Fibroblast of skin of right biceps (primary cell): ENCODE measurements around the gene PTPA.

Source experiments
- DNase-seq: peaks from one replicate; pipeline ENCODE4 v3.0.0-alpha.2; 2013

PTPA gene

DNA sequence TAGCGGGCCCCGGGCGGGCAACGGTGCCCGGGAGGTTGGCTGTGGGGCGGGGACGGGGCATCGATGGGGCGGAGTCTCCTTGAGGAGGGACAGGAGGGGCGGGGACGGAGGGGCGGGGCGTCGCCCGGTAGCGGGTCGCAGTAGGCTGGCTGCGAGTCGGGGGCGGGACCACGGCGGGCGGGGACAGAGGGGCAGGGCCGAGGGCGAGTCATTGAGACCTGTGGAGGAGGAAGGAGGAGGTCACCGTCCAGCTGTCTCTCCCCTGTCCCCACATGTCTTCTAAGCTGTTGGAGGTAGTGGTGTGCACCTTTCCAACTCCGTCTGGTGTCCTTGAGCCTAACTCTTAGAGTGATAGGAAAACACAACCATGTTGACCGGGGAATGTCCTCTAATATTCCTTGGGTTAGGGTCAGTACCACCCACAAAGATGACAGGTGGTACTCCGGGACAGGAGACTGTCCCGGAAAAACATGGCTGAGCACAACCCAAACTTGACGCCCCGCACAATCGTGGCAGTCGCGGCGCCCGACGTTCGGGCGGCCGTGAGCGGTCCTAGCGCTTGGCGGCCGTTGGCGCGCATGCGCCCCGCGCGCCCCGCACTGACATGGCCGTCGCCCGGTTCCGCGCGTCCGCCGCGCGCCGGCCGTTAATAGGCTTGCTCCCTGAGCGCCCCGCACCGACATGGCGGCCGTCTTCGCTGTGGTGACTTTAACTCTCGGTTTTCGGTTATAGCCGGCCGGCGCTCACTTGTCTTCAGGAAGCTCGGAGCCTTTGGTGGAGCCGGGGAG lies at the start of gene PTPA, which contains the start of gene CRAT:
Gene PTPA, plus strand, starts transcription at position 676 of the 788 bp plus-strand sequence. CDS start 186 bp downstream, outside the sequence.
Gene CRAT, minus strand, starts transcription at position 54 of the 788 bp plus-strand sequence. CDS start 284 bp downstream, outside the sequence.
- DNase-seq: peak; percentile 94

DNA sequence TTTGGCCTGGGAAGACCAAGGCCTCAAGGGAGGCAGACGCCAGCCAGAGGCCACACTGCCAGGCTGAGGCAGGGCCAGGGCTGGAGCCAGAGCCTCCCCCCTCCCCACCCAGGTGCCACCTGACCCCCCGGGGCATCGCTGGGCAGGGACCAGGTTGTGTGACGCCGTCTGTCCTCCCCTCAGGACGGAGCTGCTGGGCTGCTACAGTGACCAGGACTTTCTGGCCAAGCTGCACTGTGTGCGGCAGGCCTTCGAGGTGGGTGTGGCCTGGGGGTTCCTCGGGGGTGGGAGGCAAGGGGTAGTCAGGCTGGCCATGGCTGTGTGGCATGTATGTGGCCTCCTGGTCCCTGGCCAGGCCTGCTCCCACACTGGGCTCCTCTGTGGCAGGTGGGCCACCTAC lies 48.2 kb upstream of the PTPA start:
- DNase-seq: no peak

DNA sequence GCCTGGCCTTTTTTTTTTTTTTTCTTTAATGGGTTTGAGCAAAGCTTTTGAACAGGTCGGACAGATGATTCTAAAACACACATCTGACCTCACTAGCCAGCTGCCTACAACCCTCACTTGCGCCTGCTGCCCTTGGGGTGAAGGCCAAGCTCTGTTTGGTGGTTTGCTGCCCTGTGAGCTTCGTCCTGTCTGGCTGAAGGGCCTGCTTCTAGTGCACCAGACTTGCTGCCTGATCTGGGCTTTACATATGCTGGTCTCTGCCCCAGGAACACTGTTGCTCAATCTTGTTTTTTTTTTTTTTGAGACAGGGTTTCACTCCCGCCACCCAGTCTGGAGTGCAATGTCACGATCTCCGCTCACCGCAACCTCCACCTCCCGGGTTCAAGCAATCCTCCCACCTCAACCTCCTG lies 46.7 kb upstream of the PTPA start:
- no peak for DNase-seq

DNA sequence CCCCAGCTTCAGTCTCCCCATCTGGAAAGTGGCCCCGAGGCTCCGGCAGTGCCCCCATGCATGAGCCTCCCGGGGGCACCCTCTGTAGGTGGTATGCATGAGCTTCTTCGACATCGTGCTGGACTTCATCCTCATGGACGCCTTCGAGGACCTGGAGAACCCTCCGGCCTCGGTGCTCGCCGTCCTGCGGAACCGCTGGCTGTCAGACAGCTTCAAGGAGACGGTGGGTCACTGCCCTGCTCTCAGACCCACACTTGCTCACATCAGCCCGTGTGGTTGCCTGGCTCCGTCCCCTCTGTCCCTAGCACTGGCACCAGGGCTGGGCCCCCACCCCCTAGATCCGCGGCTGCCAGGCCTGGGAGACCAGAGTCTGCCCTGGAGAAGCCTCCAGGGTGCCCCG lies 43.1 kb upstream of the PTPA start:
- no peak for DNase-seq

DNA sequence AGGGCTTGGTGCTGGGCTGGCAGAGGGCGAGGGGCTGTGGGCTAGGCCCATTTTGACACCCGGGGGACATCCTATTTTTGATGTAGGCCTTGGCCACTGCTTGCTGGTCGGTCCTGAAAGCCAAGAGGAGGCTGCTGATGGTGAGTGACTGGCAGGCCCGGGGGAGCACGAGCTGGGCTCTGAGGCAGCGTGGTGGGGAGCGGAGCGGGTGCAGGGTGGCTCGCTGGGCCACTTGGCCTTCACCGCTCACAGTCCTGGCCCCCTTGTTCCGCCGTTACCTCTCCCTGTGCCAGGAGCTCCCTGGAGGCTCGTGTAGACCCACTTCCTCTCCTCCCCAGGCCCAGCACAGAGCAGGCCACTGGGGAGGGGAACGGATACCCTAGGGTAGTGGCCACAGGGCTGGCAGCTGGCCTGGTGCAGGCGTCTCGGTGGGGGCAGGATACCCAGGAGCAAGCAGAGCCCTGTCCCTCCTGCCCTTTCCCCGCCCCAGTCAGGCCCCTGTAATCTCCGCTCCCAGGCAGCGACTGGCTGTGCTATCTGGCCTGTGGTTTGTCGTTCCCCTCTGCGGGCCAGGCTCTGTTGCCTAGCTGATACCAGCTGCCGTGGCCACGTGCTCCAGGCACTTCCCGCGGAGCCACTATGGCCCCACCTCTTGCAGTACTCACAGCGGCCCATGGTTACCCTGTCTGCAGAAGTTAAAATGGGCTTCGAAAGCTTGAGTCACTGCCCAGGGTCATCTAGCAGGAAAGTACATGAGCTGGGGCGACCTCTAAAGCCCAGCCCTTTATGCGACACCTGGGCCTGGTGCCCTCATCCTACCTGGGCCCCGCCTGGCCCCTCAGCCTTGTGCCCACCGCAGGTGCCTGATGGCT lies 42.0 kb upstream of the PTPA start:
- no peak for DNase-seq

DNA sequence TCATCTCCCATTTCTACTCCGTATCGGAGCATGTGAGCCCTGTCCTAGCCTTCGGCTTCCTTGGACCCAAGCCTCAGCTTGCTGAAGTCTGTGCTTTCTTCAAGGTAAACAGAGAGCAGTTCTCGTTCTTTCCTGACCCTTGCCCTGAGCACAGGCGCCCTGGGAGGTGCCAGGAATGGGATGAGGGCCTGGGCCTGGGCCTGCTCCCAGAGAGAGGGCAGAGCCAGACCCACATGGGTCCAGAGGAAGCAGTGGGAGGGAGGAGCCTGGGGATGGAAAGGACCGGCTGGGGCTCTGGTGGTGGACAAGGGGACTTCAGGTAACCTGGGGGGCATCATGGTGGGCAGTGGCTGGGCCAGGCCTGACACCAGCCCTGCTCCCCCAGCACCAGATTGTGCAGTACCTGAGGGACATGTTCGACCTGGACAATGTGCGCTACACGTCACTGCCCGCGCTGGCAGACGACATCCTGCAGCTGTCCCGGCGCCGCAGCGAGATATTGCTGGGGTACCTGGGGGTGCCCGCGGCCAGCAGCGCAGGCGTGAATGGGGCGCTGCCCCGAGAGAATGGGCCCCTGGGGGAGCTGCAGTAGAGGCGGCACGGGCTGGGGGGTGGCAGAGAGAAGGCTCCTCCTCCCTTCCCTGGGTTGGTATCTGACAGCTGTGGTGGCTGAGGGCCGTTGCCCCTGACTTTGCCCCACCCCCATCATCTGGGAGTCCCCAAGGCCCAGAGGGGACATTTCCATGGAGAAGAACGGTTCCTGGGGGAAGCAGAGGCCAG lies 41.2 kb upstream of the PTPA start:
- DNase-seq: no peak

DNA sequence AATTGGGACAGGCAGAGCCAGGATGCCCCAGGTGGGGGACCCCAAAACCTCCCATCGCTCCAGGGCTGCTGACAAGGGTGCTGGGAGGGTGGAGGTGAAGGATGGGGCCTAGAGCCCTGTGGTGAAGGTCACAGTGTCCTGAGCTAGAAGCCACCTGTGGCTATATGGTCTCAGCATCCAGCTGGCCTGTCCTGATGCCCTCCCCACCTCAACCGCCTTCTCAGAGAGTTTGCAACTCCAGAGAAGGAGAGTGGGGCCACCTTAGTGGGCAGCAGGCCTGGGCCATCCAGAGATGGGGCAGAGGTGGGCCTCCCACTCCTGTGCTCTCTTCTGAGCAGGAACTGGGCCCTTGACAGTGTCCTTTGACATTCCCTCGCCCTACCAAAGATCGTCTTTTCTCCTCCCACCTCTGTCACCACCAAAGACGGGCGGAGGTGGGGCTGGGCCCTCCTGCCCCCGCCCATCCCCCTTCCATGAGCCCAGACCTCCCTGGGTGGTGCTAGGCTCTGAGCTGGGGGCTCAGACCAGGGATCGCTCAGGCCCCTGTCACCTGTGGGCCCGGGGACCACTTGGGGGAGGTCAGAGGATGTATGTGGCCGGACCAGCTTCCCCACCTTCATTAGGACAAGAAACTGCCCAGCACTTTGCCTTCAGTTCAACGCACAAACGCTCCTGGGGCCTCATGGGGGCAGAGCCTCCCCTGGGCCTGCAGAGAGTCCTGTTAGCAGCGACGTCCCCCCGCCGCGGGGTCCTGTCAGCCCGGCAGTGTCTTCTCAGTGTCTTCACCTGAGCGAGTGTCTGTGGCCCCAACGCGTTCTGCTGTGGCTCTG lies 40.3 kb upstream of the PTPA start:
- DNase-seq: no peak

DNA sequence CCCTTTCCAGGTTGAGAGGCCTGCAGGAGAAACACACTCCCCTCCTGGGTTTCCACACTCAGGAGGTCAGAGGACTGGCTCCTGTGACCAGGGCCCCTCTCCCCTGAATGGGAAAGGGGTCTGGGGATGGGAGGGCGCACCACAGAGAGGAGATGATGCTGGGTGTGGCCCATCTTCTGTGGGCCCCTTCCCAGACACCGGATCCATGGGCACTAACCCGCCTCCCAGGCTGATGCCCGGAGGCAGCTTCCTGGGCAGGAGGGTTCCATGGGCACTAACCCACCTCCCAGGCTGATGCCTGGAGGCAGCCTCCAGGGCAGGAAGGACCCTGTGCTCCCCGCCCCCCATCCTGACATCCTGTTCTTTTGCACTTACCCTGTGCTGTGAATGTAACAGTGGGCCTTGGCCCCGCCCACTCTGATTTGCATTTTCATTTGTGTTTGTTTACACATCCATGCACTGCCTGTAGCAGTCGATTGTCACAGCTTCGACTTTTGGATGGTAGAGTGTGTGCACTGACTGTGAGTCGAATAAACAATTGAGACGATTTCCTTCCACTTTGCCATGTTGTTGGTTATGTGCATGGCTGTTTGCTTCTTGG lies 39.6 kb upstream of the PTPA start:
- DNase-seq: no peak

DNA sequence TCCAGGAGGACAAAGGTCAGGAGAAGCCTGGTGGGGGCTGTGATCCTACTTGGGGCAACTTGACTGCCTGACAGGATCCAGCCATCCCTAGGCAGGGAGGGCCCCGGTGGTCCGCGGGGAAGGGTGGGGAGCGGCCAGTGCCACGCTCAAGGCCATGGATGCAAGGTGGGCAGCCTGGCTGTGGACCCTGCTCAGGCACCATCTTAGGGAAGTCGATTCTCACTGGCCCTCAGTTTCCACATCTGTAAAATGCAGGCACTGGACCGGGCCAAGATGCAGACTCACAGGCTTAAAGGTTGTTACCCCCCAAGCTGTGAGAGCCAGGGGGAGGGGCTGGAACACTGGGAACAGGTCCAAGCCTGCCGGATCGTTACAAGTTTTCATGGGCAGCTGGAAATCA lies 39.0 kb upstream of the PTPA start:
- DNase-seq: no peak

DNA sequence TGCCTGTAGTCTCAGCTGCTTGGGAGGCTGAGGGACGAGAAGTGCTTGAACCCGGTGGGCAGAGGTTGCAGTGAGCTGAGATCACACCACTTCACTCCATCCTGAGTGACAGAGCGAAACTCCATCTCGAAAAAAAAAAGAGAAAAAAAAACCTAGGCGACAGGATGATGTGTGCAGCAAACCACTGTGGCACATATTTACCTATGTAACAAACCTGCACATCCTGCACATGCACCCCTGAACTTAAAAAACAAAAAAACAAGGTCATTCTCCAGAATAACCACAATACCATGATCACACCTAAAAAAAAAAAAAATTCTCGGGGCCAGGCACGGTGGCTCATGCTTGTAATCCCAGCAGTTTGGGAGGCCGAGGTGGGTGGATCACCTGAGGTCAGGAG lies 37.8 kb upstream of the PTPA start:
- no peak for DNase-seq

DNA sequence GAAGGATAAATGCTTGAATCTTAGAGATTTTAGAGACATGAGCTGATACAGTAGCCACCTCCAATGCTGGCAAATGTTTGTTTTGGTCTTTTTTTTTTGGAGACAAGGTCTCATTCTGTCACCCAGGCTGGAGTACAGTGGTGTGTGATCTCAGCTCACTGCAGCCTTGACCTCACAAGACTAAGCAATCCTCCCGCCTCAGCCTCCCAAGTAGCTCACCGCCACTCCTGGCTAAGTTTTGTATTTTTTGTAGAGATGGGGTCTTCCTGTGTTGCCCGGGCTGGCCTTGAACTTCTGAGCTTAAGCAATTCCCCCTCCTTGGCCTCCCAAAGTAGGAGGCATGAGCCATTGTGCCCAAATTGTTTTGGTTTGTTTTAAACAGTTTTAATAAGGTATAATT lies 37.1 kb upstream of the PTPA start:
- DNase-seq: no peak

DNA sequence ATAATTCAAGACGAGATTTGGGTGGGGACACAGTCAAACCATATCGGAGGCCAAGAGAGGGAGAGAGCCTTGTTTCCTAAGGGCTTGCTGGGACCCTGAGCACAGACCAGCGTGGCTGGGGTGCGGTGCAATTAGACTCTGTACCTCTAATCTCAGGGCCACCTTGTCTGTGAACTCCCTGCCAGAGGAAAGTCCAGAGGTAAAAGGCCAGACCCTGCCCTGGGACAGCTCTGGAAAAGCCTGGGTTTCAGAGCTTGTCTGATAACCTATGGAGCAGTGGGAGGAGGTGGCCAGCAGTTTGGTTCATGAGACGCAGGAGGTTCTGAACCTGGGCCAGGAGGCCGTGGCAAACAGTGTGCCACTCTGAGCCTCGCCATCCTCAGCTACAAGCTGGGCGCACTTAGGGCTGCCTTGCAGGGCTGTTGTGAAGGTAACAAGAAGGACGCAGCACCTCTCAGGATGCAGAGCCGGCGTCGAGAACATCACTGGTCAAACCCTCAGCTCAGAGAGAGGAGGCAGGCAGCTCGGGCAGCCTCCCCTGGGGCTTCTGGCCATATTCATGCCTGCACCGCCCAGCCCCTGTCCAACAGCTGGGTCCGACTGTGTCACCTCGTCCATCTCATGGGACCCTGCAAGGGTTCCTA lies 35.1 kb upstream of the PTPA start:
- DNase-seq: no peak

DNA sequence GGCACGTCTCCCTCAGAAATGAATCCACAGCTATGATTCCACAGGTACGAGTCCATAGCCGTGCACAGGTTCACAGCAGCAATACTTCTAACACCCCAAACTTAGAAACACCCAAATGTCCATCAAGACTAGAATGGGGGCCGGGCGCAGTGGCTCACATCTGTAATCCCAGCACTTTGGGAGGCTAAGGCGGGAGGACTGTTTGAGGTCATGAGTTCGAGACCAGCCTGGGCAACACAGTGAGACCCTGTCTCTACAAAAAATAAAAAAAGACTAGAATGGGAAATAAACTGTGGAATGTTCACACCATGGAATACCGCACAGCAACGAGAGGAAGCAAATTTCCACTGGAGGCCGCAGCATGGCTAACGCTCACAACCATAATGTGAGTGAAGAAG lies 34.6 kb upstream of the PTPA start:
- DNase-seq: no peak

DNA sequence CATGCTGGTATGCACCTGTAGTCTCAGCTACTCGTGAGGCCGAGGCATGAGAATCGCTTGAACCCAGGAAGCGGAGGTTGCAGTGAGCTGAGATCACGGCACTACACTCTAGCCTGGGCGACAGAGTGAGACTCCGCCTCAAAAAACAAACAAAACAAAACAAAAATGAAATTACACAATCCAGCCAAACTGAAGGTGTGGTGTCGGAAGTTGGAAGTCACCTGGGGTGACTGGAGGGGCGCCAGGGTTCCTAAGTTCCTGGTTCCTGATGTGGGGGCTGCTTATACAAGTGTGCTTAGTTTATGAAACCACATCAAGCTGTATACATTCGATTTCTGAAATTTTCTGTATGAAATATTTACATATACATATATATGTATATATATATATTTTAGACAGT lies 34.0 kb upstream of the PTPA start:
- no peak for DNase-seq

DNA sequence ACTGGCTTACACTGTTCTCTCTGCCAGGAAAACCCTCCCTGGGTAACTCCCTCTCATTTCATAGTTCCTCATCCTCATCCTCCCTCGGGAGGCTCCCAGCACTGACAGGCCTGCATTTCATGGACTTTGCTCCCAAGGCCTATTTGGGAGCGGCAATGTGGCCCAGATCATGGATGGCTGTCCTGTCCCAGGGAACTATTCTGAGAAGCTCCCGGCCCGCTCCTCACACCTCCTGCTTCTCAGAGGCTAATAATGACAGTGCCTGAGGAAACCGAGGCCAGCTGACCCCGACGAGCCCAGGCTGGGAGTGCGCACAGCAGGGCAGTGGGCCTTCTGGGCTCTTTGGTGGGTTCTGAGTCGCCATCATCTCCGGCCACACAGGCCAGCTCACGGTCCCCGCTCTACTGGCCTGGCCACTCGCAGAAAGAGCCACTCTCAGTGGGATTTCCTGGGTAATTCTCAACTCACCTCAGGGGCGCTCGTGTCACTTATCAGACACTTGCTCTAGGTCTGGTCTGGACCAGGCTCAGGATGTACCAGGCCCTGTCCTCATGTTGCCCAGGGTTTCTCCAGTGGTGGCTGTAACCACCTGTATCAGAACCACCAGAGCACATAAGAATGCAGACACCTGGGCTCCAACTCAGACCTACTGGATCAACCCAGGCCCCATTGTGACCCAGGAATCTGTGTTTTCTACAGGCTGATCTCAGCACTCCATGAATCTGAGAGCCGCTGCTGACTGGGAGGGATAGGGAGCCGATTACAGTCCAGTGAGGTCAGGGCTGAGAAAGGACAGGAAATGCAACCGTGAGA lies 32.3 kb upstream of the PTPA start:
- no peak for DNase-seq

DNA sequence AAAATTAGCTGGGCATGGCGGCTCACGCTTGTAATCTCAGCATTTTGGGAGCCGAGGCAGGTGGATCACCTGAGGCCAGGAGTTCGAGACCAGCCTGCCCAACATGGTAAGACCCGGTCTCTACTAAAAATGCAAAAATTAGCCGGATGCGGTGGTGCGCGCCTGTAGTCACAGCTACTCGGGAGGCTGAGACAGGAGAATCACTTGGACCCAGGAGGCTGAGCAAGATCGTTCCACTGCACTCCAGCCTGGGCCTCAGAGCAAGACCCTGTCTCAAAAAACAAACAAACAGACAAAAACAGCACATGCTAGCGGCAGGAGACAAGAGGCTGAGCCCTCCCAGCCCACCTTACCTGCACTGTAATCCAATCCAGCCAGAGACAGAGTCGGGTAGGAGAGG lies 31.4 kb upstream of the PTPA start:
- no peak for DNase-seq

DNA sequence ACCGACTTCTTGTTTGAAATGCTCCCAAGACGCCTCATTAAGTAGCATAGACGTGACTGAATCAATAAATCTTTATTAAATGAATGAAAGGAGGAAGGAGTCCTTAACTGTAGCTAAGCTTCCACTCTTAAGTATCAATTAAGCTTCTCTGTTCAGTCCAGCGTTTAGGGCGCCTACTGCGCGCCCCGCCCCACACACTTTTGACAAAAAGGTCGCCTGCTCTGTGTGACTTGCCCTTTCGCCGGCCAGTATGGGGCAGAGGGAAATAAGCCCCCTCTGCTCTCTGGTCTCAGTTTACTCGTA lies 31.0 kb upstream of the PTPA start:
- no peak for DNase-seq

DNA sequence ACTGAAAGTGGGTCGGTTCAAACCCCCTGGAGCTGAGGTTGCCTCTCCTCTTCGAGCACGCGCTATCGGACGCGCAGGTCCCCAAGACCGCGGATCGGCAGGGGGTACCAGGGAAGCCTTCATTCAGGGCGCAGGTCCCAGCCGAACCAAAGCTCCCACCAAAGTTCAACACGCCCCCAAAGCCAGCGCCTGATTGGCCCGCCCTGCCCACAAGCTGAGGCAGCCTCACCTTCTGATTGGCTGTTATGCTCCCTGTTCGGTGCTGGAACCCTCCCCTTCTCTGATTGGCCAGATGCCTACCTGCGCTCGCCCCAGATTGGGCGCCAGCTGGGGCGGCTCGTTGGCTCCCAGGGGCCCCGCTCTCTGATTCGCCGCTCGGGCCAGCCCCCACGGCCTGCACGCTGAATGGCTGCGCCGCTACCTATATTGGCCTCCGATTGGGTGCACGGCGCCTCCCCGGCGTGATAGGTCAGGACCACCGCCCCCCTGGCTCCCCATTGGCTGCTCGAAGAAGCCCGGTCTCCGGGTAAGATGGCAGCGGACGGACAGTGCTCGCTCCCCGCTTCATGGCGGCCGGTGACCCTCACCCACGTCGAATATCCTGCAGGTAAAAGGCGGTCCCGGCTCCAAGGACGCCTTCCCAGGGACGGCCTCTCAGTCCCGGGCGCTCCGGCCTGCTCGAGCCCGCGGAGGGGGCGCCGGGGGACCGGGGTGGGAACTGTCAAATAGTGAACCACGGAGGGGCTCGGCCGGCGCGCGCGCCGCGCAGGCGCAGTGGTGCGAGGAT lies 30.4 kb upstream of the PTPA start, which contains the start of gene DOLPP1:
Gene DOLPP1, plus strand, starts transcription at position 511 of the 787 bp plus-strand sequence. Its CDS starts 21 bp downstream, at position 532.
- DNase-seq: peak; percentile 100

DNA sequence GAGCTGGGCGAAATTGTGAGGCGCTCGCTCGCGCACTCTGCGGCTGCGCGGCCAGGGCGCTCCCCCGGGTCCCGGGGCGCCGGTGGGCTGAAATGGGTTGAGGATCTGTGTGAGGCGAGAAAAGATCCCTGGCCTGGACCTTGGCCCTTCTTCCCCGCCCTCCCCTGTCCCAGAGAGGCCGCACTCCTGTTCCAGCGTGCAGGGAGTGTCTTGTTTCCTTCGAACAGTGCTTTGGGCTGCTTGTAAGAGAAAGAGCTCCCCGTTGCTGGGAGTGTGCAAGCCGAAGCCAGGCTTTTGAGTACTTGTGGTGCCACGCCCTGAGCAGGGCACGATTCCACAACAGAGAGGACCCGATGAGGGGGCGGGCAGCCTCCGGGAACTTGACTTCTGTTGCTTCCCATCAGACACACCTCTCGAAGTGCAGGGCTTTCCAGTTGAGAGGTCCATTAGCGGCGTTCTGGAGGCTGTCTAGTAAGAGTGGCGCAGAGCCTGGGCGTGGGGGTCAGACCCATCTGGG lies 29.8 kb upstream of the PTPA start:
- DNase-seq: no peak
